Tibial artery (tissue), 4 donors: Measurements from ENCODE around the gene ENO4.

Source experiments
- DNase-seq, 2 donors: peaks; one replicate each; pipeline ENCODE4 v3.0.0-alpha.2; 2019
- H3K27ac ChIP-seq, 2 donors: fragments of 200-600 bp; sonication (generic) in 1 of 2; 1 replicate in 1 of 2; 2 replicates in 1 of 2; pipeline ENCODE4 v1.5.1; 2018 to 2019; ENCODE audit warnings: mild to moderate bottlenecking in 1 of 2
- H3K27me3 ChIP-seq, 2 donors: fragments of 200-600 bp; sonication (generic) in 1 of 2; one replicate each; pipeline versions ENCODE4 v1.5.1 to v1.6.0; 2016 to 2019
- H3K36me3 ChIP-seq, 3 donors: fragments of 200-600 bp; sonication (generic) in 2 of 3; one replicate each; pipeline ENCODE4 v1.5.1; 2016 to 2019; ENCODE audit warnings: mild to moderate bottlenecking in 2 of 3
- H3K4me1 ChIP-seq, 4 donors: fragments of 200-600 bp; sonication (generic) in 2 of 4; 1 replicate in 3 of 4; 2 replicates in 1 of 4; pipeline ENCODE4 v1.5.1; 2016 to 2019
- H3K4me3 ChIP-seq, 2 donors: fragments of 200-600 bp; sonication (generic) in 1 of 2; 1 replicate in 1 of 2; 2 replicates in 1 of 2; pipeline ENCODE4 v1.5.1; 2018 to 2019; ENCODE audit warnings: mild to moderate bottlenecking in 2 of 2
- H3K9me3 ChIP-seq, 3 donors: fragments of 200-600 bp; sonication (generic) in 1 of 3; one replicate each; pipeline ENCODE4 v1.5.1; 2016 to 2019
- CTCF ChIP-seq, 2 experiments: fragments of 200-600 bp in 1 of 2; fragments of 450-650 bp in 1 of 2; IDR thresholded peaks; one replicate each; pipeline ENCODE4 v1.5.1; 2017 to 2019; ENCODE audit warnings: antibody characterized with exemption in 2 of 2, mild to moderate bottlenecking in 1 of 2, moderate library complexity in 1 of 2
- intact Hi-C: fragments of 100-400 bp; cut with DNase I; formaldehyde crosslinking; loops from one replicate; pipeline ENCODE4 v1.15.0; 2023; ENCODE audit warnings: low total_unique reads

The ENO4 gene

GRCh38 chr10:116825901-116826300, 23.4 kb upstream of the ENO4 start:
- TF ChIP-seq CTCF (IDR thresholded peaks at IDR 0.05), result no peak
- Histone ChIP-seq H3K4me1 (no peaks in the 10 kb centered on the region), H3K9me3 (no peaks in the 10 kb centered on the region), H3K27me3 (peaks cover 0 to 4% of the 10 kb centered on the region in 2 donors), H3K36me3 (peaks cover 0 to 20% (median 0%) of the 10 kb centered on the region in 3 donors), H3K4me3 (no peak overlapping the region), H3K27ac (no peak overlapping the region)
- intact Hi-C loops, result no loop called here
- DNase-seq, result no peak

- no peaks in the 10 kb centered on the region for H3K9me3 ChIP-seq
- no peaks in the 10 kb centered on the region for H3K27me3 ChIP-seq
- peaks cover 0 to 29% (median 0%) of the 10 kb centered on the region in 3 donors for H3K36me3 ChIP-seq
- TF ChIP-seq CTCF (IDR thresholded peaks at IDR 0.05), result no peak
- no peak for DNase-seq
- no peaks in the 10 kb centered on the region for H3K4me1 ChIP-seq
- intact Hi-C loops, result no loop called here
- no peak overlapping the region for H3K4me3 ChIP-seq
- no peak overlapping the region for H3K27ac ChIP-seq
Measured at GRCh38 chr10:116826803-116827202, 22.5 kb upstream of the ENO4 start.

GRCh38 chr10:116827214-116827671, 22.1 kb upstream of the ENO4 start:
- Histone ChIP-seq H3K9me3 (no peaks in the 10 kb centered on the region), H3K4me3 (no peak overlapping the region), H3K36me3 (peaks cover 0 to 34% (median 0%) of the 10 kb centered on the region in 3 donors), H3K27ac (no peak overlapping the region), H3K27me3 (no peaks in the 10 kb centered on the region), H3K4me1 (no peaks in the 10 kb centered on the region)
- no peak for TF ChIP-seq CTCF (IDR thresholded peaks at IDR 0.05)
- intact Hi-C loops, result no loop called here
- no peak for DNase-seq

GRCh38 chr10:116828116-116828515, 21.2 kb upstream of the ENO4 start:
- no peaks in the 10 kb centered on the region for H3K4me1 ChIP-seq
- H3K4me3 ChIP-seq, result no peak overlapping the region
- H3K27ac ChIP-seq, result no peak overlapping the region
- no peaks in the 10 kb centered on the region for H3K9me3 ChIP-seq
- no peak for TF ChIP-seq CTCF (IDR thresholded peaks at IDR 0.05)
- intact Hi-C loops, result no loop called here
- no peaks in the 10 kb centered on the region for H3K27me3 ChIP-seq
- DNase-seq, result no peak
- peaks cover 0 to 42% (median 0%) of the 10 kb centered on the region in 3 donors for H3K36me3 ChIP-seq

GRCh38 chr10:116829711-116830110, 19.6 kb upstream of the ENO4 start:
- no peak for TF ChIP-seq CTCF (IDR thresholded peaks at IDR 0.05)
- peaks cover 0 to 49% (median 0%) of the 10 kb centered on the region in 3 donors for H3K36me3 ChIP-seq
- H3K27ac ChIP-seq, result no peak overlapping the region
- H3K4me3 ChIP-seq, result no peak overlapping the region
- intact Hi-C loops, result no loop called here
- DNase-seq, result no peak
- H3K27me3 ChIP-seq, result no peaks in the 10 kb centered on the region
- no peaks in the 10 kb centered on the region for H3K4me1 ChIP-seq
- no peaks in the 10 kb centered on the region for H3K9me3 ChIP-seq

- intact Hi-C loops, result no loop called here
- no peak overlapping the region for H3K4me3 ChIP-seq
- no peak for DNase-seq
- H3K4me1 ChIP-seq, result no peaks in the 10 kb centered on the region
- TF ChIP-seq CTCF (IDR thresholded peaks at IDR 0.05), result no peak
- H3K9me3 ChIP-seq, result no peaks in the 10 kb centered on the region
- H3K36me3 ChIP-seq, result peaks cover 0 to 49% (median 0%) of the 10 kb centered on the region in 3 donors
- H3K27me3 ChIP-seq, result no peaks in the 10 kb centered on the region
- no peak overlapping the region for H3K27ac ChIP-seq
Measured at GRCh38 chr10:116831086-116831485, 18.2 kb upstream of the ENO4 start.
